ENCODE results near the gene CCNB2.

CCNB2 gene

GRCh38 chr15:59063042-59063441 is 41.9 kb upstream of the CCNB2 start:
- Histone ChIP-seq H3F3A (ENCODE audit: control insufficient read depth, insufficient read depth) (no peaks in the 10 kb centered on the region), H3K4me1 (ENCODE audit: control insufficient read depth, low read length) (peaks cover 12% of the 10 kb centered on the region), H3K9me2 (replicated peaks; ENCODE audit: control insufficient read depth, low read length) (no peaks in the 10 kb centered on the region), H3K9me3 (ENCODE audit: control insufficient read depth, insufficient read depth, low read length) (no peaks in the 10 kb centered on the region), H3K27ac (ENCODE audit: low read depth, low read length) (no peak overlapping the region), H3K36me3 (ENCODE audit: control insufficient read depth, low read length) (peaks cover 92% of the 10 kb centered on the region), H3K4me3 (ENCODE audit: low read length) (no peak overlapping the region), H3K27me3 (ENCODE audit: control insufficient read depth, low read length) (no peaks in the 10 kb centered on the region), H3K79me2 (ENCODE audit: control insufficient read depth, low read length) (no peaks in the 10 kb centered on the region), H3K4me2 (ENCODE audit: low read length) (no peak overlapping the region), H4K20me1 (ENCODE audit: control insufficient read depth, insufficient read depth, low read depth, low read length) (no peaks in the 10 kb centered on the region)
- TF ChIP-seq CTCF (IDR thresholded peaks at IDR 0.05; ENCODE audit: low read depth, low read length, poor library complexity, severe bottlenecking) (no peak), EZH2phosphoT487 (IDR thresholded peaks at IDR 0.05; ENCODE audit: borderline replicate concordance, low read length) (no peak)

- Histone ChIP-seq H3K36me3 (ENCODE audit: control insufficient read depth, low read length) (peaks cover 58% of the 10 kb centered on the region), H3K9me2 (replicated peaks; ENCODE audit: control insufficient read depth, low read length) (no peaks in the 10 kb centered on the region), H3K9me3 (ENCODE audit: control insufficient read depth, insufficient read depth, low read length) (no peaks in the 10 kb centered on the region), H3K79me2 (ENCODE audit: control insufficient read depth, low read length) (no peaks in the 10 kb centered on the region), H4K20me1 (ENCODE audit: control insufficient read depth, insufficient read depth, low read depth, low read length) (no peaks in the 10 kb centered on the region), H3K4me3 (ENCODE audit: low read length) (no peak overlapping the region), H3K4me2 (ENCODE audit: low read length) (no peak overlapping the region), H3K27me3 (ENCODE audit: control insufficient read depth, low read length) (no peaks in the 10 kb centered on the region), H3K27ac (ENCODE audit: low read depth, low read length) (no peak overlapping the region), H3K4me1 (ENCODE audit: control insufficient read depth, low read length) (no peaks in the 10 kb centered on the region), H3F3A (ENCODE audit: control insufficient read depth, insufficient read depth) (no peaks in the 10 kb centered on the region)
- TF ChIP-seq EZH2phosphoT487 (IDR thresholded peaks at IDR 0.05; ENCODE audit: borderline replicate concordance, low read length) (no peak), CTCF (IDR thresholded peaks at IDR 0.05; ENCODE audit: low read depth, low read length, poor library complexity, severe bottlenecking) (no peak)
These were observed 35.5 kb upstream of the CCNB2 start for GRCh38 chr15:59069430-59069829.

- Histone ChIP-seq H3K9me3 (ENCODE audit: control insufficient read depth, insufficient read depth, low read length) (no peaks in the 10 kb centered on the region), H3K27ac (ENCODE audit: low read depth, low read length) (no peak overlapping the region), H3K4me1 (ENCODE audit: control insufficient read depth, low read length) (no peaks in the 10 kb centered on the region), H4K20me1 (ENCODE audit: control insufficient read depth, insufficient read depth, low read depth, low read length) (no peaks in the 10 kb centered on the region), H3K36me3 (ENCODE audit: control insufficient read depth, low read length) (peaks cover 43% of the 10 kb centered on the region), H3K4me2 (ENCODE audit: low read length) (no peak overlapping the region), H3K27me3 (ENCODE audit: control insufficient read depth, low read length) (no peaks in the 10 kb centered on the region), H3K9me2 (replicated peaks; ENCODE audit: control insufficient read depth, low read length) (no peaks in the 10 kb centered on the region), H3K79me2 (ENCODE audit: control insufficient read depth, low read length) (no peaks in the 10 kb centered on the region), H3K4me3 (ENCODE audit: low read length) (no peak overlapping the region), H3F3A (ENCODE audit: control insufficient read depth, insufficient read depth) (0 out of 2 replicates have a peak, but pooled peaks cover 2% of the 10 kb centered on the region)
- no peak for TF ChIP-seq EZH2phosphoT487 (IDR thresholded peaks at IDR 0.05; ENCODE audit: borderline replicate concordance, low read length)
- no peak for TF ChIP-seq CTCF (IDR thresholded peaks at IDR 0.05; ENCODE audit: low read depth, low read length, poor library complexity, severe bottlenecking)
These were observed 30.3 kb upstream of the CCNB2 start for GRCh38 chr15:59074607-59075006.

Data from DOHH2 (cell line).